NCI-H128 (cell line): Measurements from ENCODE around the gene RALGAPA2.
A peak's percentile ranks its signal among the peaks of the same experiment; 100 is the strongest.

ENCODE experiments used
- DNase-seq: peaks from one replicate; lab custom pipeline; 2025; ENCODE audit not compliant: unreplicated experiment; lab: John Stamatoyannopoulos, UW

The RALGAPA2 gene

GRCh38 chr20:20473657-20474056, 238.8 kb downstream of the RALGAPA2 start:
- DNase-seq = no peak

- DNase-seq = no peak
Observed at GRCh38 chr20:20472684-20473274, 239.7 kb downstream of the RALGAPA2 start.

- no peak for DNase-seq
Observed at GRCh38 chr20:20466341-20466879, 246.0 kb downstream of the RALGAPA2 start.

- no peak for DNase-seq
Observed at GRCh38 chr20:20465252-20465651, 247.2 kb downstream of the RALGAPA2 start.

- no peak for DNase-seq
Observed at GRCh38 chr20:20463933-20464374, 248.5 kb downstream of the RALGAPA2 start.

GRCh38 chr20:20462185-20462584, 250.3 kb downstream of the RALGAPA2 start:
- no peak for DNase-seq

GRCh38 chr20:20461551-20461950, 250.9 kb downstream of the RALGAPA2 start:
- no peak for DNase-seq

GRCh38 chr20:20459726-20460125, 252.7 kb downstream of the RALGAPA2 start:
- no peak for DNase-seq

- no peak for DNase-seq
Observed at GRCh38 chr20:20457392-20458126, 254.9 kb downstream of the RALGAPA2 start.

GRCh38 chr20:20456741-20457140, 255.7 kb downstream of the RALGAPA2 start:
- no peak for DNase-seq

GRCh38 chr20:20455926-20456325, 256.5 kb downstream of the RALGAPA2 start:
- DNase-seq = no peak

- peak; percentile 18 for DNase-seq
Observed at GRCh38 chr20:20454850-20455627, 257.4 kb downstream of the RALGAPA2 start.

- DNase-seq = no peak
Observed at GRCh38 chr20:20454367-20454766, 258.1 kb downstream of the RALGAPA2 start.

- no peak for DNase-seq
Observed at GRCh38 chr20:20452254-20452676, 260.2 kb downstream of the RALGAPA2 start.

GRCh38 chr20:20450521-20450920, 261.9 kb downstream of the RALGAPA2 start:
- no peak for DNase-seq

- DNase-seq = no peak
Observed at GRCh38 chr20:20448881-20449280, 263.6 kb downstream of the RALGAPA2 start.

- DNase-seq = no peak
Observed at GRCh38 chr20:20447196-20447595, 265.2 kb downstream of the RALGAPA2 start.

- DNase-seq = no peak
Observed at GRCh38 chr20:20446425-20447015, 265.9 kb downstream of the RALGAPA2 start.

- no peak for DNase-seq
Observed at GRCh38 chr20:20446001-20446400, 266.4 kb downstream of the RALGAPA2 start.

- no peak for DNase-seq
Observed at GRCh38 chr20:20443504-20443903, 268.9 kb downstream of the RALGAPA2 start.

GRCh38 chr20:20442466-20442865, 270.0 kb downstream of the RALGAPA2 start:
- DNase-seq = no peak
